NCI-H446 treated with DMSO at 0.1 percent for 48 hours (cell line): ENCODE data around the gene OR7G2.

Source experiments
- DNase-seq: peaks from one replicate; lab custom pipeline; 2025; lab: John Stamatoyannopoulos, UW

OR7G2 gene

DNA sequence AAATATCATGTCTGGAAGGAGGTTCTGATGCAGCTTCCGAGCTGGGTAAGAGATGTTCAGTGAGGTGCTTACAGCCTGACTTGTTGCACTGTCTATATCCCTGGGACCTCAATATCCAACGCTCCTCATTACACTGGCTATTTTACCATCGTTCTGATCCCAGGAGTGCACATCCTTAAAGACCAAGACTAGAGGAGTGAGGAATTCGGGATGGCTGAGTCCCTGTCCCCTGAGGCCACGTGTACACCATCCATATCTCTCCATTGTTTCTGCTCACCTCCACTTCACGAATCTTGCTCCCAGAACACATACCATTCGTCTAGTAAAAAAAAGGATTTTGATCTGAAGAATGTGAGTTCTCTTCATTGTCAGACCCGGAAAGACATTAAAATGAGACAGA, at the start of gene OR7G2:
OR7G2 (minus strand) TSS at position 101 of the 400 bp plus-strand sequence. CDS start 4,232 bp downstream, outside the sequence.
- no peak for DNase-seq

GRCh38 chr19:9156304-9156703, 49.0 kb upstream of the OR7G2 start:
- no peak for DNase-seq

GRCh38 chr19:9155591-9155990, 48.3 kb upstream of the OR7G2 start:
- no peak for DNase-seq

DNA sequence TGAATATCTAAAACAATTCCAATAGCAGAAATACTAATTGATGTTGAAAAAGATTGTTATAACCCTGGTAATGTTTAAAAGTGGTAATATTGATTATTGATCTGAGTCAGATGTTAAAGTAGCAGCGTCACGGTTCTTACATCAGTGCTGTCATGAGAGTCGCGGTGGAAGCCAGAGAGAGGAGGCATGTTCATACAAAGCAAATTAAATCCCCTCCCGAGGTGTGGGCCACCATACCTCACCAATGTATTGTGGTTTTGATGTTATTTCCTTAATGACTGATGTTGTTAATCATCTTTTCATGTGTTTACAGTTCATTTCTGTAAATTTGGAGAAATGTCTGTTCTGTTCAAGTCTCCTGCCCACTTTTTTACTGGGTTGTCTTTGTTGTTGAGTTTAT, 44.1 kb upstream of the OR7G2 start:
- no peak for DNase-seq

- no peak for DNase-seq
Measured at GRCh38 chr19:9150650-9151049, 43.4 kb upstream of the OR7G2 start.

GRCh38 chr19:9149997-9150396, 42.7 kb upstream of the OR7G2 start:
- DNase-seq = no peak

DNA sequence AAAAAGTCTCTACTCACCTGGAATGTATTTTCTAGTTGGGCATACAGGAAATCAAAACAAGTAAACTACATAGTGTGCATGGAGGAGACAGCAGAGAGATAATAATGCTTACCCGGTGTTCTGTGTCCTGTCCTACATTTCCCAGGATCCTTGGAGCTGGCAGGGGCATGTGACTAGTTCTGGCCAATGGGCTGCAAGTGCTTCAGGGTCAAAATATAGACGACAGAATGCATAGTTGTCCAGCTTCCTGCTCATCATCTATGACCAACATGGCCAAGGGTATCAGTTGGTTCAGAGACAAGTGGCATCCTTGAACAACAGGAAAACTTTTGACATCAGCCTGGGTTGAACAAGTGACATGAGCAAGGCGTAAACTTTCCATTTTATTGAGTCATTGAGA, 41.4 kb upstream of the OR7G2 start:
- DNase-seq = no peak

DNA sequence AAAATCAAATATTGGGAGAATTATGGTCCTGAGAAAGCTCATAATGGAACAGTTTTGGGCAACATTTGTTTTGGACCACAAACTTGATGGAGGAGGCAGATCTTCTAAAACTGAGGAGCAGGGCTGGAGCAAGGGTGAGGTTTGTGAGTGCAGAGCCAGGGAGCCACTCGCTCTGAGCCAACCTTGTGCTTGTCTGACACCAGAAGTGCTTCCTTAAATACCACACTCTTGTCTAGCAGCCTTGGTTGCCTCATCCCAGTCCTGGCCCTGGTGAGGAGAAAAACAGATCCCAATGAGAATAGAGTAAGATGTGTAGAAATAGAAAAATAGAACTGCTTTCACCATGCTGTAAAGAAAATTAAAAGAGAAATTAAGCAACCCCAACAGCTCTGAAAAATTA, 39.6 kb upstream of the OR7G2 start:
- no peak for DNase-seq

DNA sequence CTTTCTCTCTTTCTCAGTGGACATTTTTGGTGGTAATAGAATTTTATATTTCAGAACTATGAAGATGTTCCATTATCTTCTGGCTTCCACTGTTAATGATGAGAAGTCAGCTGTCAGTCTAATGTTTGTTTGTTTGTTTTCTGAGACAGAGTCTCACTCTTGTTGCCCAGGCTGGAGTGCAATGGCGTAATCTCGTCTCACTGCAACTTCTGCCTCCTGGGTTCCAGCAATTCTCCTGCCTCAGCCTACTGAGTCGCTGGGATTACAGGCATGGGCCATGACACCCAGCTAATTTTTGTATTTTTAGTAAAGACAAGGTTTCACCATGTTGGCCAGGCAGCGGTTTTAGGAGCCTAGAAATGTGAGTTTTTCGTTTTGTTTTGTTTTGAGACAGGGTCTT, 37.6 kb upstream of the OR7G2 start:
- no peak for DNase-seq

- peak; percentile 85 for DNase-seq
Measured at GRCh38 chr19:9140159-9140874, 33.0 kb upstream of the OR7G2 start, which contains the start of gene ZNF317. Gene ZNF317 (plus strand): TSS chr19:9140397. CDS start chr19:9156017, 15,620 bp downstream.

GRCh38 chr19:9139609-9140158, 32.4 kb upstream of the OR7G2 start:
- DNase-seq = no peak

- no peak for DNase-seq
Measured at GRCh38 chr19:9132422-9132821, 25.1 kb upstream of the OR7G2 start.

- no peak for DNase-seq
Measured at GRCh38 chr19:9130965-9131364, 23.7 kb upstream of the OR7G2 start.

GRCh38 chr19:9128171-9128570, 20.9 kb upstream of the OR7G2 start:
- DNase-seq = no peak

DNA sequence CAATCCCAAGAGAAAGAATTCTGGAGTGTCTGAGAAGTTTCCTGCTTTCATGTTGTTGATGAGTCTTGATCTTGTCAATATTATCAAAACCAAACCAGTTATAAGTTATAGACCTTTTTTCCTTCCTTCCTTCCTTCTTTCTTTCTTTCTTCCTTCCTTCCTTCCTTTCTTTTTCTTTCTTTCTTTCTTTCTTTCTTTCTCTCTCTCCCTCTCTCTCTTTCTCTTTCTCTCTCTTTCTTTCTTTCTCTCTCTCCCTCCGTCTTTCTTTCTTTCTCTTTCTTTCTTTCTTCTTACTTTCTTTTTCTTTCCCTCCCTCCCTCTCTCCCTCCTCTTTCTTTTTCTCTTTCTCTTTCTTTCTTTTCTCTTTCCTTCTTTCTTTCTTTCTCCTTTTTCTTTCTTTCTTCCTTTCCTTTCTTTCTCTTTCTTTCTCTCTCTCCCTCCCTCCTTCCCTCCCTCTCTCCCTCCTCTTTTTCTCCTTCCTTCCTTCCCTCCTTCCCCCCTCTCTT, 19.7 kb upstream of the OR7G2 start, which contains the start of gene OR7G3:
OR7G3 (minus strand) TSS at position 51 of the 506 bp plus-strand sequence; CDS start at position 51, 0 bp downstream.
- DNase-seq = no peak

- no peak for DNase-seq
Measured at GRCh38 chr19:9116547-9116946, 9.3 kb upstream of the OR7G2 start.

- no peak for DNase-seq
Measured at GRCh38 chr19:9115307-9115813, 8.1 kb upstream of the OR7G2 start, which contains the start of gene OR7G1. Gene OR7G1 (minus strand): TSS chr19:9115763. CDS start chr19:9115763, 0 bp downstream.

DNA sequence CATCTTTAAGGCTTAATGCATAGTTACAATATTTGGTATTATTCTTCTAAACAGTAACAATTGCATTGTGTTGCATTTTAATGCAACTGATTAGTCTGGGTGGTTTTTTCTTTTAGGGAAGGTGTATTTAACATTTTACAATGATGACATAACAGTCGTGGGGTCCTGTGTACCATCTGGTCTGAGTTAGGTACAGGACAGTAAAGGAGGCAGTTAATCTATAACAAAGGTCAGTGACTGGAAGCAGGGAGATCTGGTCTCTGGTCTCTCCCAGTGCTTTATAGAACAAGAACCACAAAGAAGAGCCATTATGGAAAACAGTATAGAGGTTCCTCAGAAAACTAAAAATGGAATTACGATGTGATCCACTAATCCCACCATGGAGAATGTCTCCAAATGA, 2.7 kb upstream of the OR7G2 start:
- no peak for DNase-seq

GRCh38 chr19:9086761-9087160, 20.5 kb downstream of the OR7G2 start, which contains the start of gene OR1M1:
Gene OR1M1 (plus strand): TSS chr19:9087061. CDS start chr19:9093245, 6,184 bp downstream.
- DNase-seq = no peak

- DNase-seq = no peak
Measured at GRCh38 chr19:9078651-9079050, 28.6 kb downstream of the OR7G2 start.

GRCh38 chr19:9076901-9077300, 30.4 kb downstream of the OR7G2 start:
- DNase-seq = no peak

DNA sequence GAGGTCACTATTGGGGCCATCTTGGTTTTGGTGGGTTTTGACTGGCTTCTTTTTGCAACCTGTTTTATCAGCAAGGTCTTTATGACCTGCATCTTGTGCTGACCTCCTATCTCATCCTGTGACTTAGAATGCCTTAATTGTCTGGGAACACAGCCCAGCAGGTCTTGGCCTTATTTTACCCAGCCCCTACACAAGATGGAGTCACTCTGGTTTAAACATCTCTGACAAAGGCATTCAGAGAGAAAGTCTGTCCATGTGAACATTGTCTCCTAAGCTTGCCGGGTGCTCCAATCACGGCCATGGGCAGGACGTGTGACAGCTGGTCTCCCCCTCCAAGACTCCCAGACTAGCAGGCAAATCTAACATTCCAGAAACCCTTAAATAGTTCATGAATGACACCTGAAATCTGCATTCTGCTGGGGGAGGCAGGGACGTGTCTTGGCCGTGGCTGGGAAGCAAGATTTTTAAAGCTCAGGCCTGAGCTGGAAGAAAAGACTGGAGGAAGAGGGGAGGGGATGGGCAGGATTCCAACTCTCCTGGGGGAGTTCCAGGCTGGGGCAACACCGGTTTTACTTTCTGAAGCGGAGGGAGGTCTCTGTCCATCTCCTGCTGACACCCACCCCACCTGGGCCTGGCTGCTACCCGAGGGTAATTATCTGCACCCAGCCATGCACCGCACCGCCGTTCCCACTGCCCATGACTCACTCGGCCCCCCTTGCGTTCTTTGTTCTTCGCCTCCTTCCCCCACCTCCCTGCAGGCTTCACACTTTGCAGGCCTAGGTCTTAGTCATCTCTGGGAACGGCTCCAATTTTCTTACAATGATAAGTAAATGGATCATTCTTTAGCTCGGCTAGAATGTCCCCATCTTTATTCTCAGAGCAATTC, 32.0 kb downstream of the OR7G2 start:
- peak; percentile 78 for DNase-seq
